SK-N-MC (cell line): ENCODE data around the gene USP13.

Source experiments
- DNase-seq: peaks from one replicate; pipeline ENCODE4 v3.0.0-alpha.2; 2011; ENCODE audit warnings: low read depth, low spot score
- H3K27ac ChIP-seq: fragments of 200-600 bp; sonication (generic); 2 replicates; pipeline ENCODE4 v1.5.1; 2016; ENCODE audit warnings: mixed run types
- H3K36me3 ChIP-seq: fragments of 200-600 bp; sonication (generic); 2 replicates; pipeline ENCODE4 v1.6.1; 2017; ENCODE audit warnings: antibody characterized with exemption, low read length, mixed read lengths; ENCODE audit not compliant: insufficient read depth
- H3K4me3 ChIP-seq: fragments of 200-600 bp; sonication (generic); 2 replicates; pipeline ENCODE4 v1.5.1; 2016
- H3K9ac ChIP-seq: fragments of 200-600 bp; sonication (generic); 2 replicates; pipeline ENCODE4 v1.8.0; 2017; ENCODE audit warnings: mixed run types, mixed read lengths; ENCODE audit not compliant: insufficient read length
- H3K9me3 ChIP-seq: fragments of 200-600 bp; sonication (generic); 2 replicates; pipeline ENCODE4 v1.6.1; 2017; ENCODE audit warnings: low read depth, mild to moderate bottlenecking, antibody characterized with exemption, low read length, moderate library complexity, mixed read lengths
- EZH2 ChIP-seq: fragments of 200-600 bp; sonication (generic); IDR thresholded peaks from one replicate; pipeline ENCODE4 v1.6.1; 2017; ENCODE audit warnings: antibody characterized with exemption
- FOXP2 ChIP-seq: optimal IDR thresholded peaks from 2 replicates; pipeline ENCODE3; 2011; ENCODE audit warnings: mild to moderate bottlenecking, moderate library complexity; ENCODE audit not compliant: insufficient read depth; ENCODE audit errors: extremely low read length, control extremely low read depth
- POLR2AphosphoS5 ChIP-seq: IDR thresholded peaks from 2 replicates; pipeline ENCODE4 v1.6.1; 2012; ENCODE audit warnings: mild to moderate bottlenecking, low read depth, low read length, borderline replicate concordance

Gene USP13

DNA sequence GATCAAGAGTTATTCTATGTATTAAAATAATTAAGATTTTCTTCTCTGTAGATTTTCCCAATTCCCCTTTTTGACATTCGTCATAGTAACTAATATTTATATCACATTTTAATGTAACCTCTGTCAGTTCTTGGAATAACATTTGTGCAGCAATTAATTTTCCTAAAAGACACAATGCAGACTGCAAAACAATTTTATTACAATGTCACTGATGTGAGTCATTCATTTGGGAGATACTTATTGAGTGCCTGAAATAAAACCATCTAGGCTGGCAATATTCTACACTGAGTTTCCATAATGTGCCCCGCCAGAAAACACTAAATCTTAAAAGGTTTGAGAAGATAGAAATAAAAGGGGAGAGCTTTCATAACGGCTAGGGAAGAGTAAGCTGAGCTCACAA is 6.7 kb upstream of the USP13 start:
- no peak overlapping the region for H3K9ac ChIP-seq

DNA sequence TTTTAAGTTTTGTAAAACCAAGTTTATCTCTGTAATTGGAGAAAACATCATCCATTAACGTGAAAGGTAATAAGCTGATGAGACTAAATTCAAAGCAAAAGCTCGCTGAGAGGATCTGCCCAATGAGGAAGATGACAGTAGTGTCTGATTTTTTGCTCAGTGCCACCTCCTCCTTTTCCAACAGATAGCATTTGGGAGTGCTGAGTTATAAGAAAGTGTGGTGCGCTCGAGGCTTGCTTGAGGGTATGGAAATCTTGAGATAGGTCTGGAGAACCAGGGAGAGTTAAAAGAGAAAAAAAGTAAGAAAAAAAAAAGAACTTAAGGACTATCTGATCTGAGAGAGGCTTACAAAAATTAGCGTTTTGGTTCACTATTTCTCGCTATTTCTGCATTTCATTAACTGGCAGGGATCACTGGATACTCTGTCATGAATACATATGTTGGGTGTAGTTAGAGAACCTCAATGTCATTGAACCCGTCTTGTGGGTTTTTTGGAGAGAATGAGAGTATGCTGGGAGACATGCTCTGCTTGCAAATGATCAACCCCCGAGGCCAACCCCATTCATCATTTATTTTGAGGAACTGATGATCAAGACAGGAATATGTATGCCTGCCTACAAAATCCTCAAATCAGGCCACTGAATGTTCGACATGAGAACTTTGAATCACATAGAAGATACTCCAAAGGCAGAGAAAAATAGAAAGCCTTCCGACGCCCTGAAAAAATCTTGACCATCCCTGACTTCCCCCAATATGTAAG is 973 bp upstream of the USP13 start:
- no peak for DNase-seq
- TF ChIP-seq EZH2 = no peak
- TF ChIP-seq POLR2AphosphoS5 = no peak
- TF ChIP-seq FOXP2 = no peak
- Histone ChIP-seq H3K27ac (peak overlapping the region; percentile 95), H3K4me3 (peak overlapping the region; percentile 99), H3K36me3 (peaks cover 9% of the 10 kb centered on the region), H3K9me3 (no peaks in the 10 kb centered on the region), H3K9ac (peak overlapping the region; percentile 89)

More for the DNA sequence above, 6.7 kb upstream of the USP13 start:
- Histone ChIP-seq H3K4me3 (no peak overlapping the region), H3K9me3 (no peaks in the 10 kb centered on the region), H3K36me3 (no peaks in the 10 kb centered on the region), H3K27ac (no peak overlapping the region)
- TF ChIP-seq EZH2 = no peak
- no peak for TF ChIP-seq POLR2AphosphoS5
- TF ChIP-seq FOXP2 = no peak
- DNase-seq = no peak

DNA sequence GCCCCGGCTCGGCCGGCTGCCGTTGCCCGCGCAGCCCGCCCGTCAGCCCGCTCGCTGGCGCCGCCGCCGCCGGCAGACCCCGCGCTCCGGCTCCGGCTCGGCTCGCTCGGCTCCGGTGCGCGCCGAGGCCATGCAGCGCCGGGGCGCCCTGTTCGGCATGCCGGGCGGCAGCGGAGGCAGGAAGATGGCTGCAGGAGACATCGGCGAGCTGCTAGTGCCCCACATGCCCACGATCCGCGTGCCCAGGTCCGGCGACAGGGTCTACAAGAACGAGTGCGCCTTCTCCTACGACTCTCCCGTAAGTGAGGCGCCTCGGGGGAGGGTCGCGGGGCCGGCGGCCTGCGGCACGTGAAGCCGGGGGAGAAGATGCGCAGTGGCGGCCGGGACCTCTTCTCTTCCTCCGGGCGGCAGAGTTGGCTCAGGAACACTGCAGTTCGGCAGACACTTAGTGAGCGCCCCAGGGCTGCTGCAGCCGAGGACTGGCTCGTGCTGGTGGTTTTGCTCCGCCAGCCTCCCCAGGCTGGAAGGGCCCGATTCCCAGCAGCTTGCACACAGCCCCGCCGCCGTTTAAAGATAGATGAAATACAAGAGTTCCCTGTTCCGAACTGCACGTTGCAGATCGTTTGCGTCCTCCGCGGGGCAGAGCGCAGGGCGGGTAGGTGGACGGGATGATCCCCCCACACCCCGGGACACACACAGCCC is 407 bp downstream of the USP13 start:
- Histone ChIP-seq H3K27ac (peak overlapping the region; percentile 95), H3K9me3 (no peaks in the 10 kb centered on the region), H3K9ac (peak overlapping the region; percentile 89), H3K4me3 (peak overlapping the region; percentile 99), H3K36me3 (peaks cover 9% of the 10 kb centered on the region)
- DNase-seq = no peak
- TF ChIP-seq FOXP2 (no peak), POLR2AphosphoS5 (peak; percentile 70)

DNA sequence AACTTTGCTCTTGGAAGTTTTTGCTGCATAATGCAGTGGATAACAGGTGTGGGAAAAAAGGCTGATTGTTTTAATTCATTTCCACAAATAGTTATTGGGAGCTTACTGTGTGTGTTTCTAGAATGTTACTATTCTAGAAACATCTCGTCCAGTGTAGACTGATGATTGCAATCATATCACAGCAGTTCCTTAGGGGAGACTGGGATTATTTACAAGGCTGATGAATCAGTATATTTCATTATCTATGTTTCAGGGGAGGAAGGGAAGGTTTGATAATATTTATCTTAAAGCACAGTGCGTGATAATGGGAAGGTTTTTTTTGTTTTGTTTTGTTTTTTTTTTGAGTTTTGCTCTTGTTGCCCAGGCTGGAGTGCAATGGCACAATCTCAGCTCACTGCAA is 2.4 kb downstream of the USP13 start:
- Histone ChIP-seq H3K9ac (no peak overlapping the region), H3K27ac (no peak overlapping the region), H3K4me3 (peak overlapping the region; percentile 99), H3K9me3 (no peaks in the 10 kb centered on the region), H3K36me3 (peaks cover 9% of the 10 kb centered on the region)
- TF ChIP-seq EZH2 = no peak
- TF ChIP-seq FOXP2 = no peak
- no peak for TF ChIP-seq POLR2AphosphoS5
- no peak for DNase-seq

DNA sequence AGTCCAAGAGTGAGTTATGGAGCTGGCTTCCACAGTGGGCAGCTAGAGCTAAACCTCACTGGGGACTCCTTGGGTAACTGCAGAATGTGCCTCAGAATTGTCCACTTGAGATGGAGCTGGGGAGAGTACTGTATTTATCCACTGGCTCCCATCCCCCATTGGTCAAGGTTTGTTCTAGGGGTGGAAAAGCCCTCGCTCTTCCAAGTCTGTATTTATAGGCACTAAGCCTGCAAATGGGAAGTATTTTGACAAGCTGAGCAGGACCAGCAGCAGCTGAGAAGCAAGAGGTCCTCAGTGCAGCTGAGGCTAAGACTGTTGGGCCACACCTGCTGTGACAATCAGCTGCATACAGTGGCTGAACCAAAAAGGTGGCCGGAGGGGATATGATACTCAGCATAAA is 5.8 kb downstream of the USP13 start:
- no peak for DNase-seq
- no peak overlapping the region for H3K4me3 ChIP-seq
- H3K9ac ChIP-seq = no peak overlapping the region
- no peaks in the 10 kb centered on the region for H3K9me3 ChIP-seq
- H3K36me3 ChIP-seq = peaks cover 9% of the 10 kb centered on the region
- H3K27ac ChIP-seq = no peak overlapping the region
- TF ChIP-seq FOXP2 = no peak
- no peak for TF ChIP-seq POLR2AphosphoS5
- no peak for TF ChIP-seq EZH2

DNA sequence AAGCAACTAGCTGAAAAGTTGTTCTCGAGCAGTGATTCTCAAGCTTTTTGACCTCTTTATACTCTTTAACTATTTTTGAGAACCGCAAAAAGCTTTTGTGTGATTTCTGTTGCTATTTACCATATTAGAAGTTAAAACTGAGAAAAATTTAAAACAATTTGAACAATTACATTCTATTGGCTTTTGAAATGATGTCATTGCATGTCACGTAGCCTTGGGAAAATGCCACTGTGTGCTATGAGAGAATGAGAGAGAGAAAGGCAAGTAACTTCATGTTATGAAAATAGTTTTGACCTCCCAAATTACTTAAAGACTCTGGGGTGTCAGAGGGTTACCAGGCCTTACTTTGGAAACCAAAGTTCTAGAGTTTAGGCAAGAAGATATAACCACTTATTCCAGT is 8.0 kb downstream of the USP13 start:
- H3K9me3 ChIP-seq = no peaks in the 10 kb centered on the region
- no peak for TF ChIP-seq FOXP2
- TF ChIP-seq EZH2 = no peak
- no peak for TF ChIP-seq POLR2AphosphoS5
- DNase-seq = no peak
- H3K4me3 ChIP-seq = no peak overlapping the region
- peaks cover 6% of the 10 kb centered on the region for H3K36me3 ChIP-seq
- no peak overlapping the region for H3K27ac ChIP-seq
- H3K9ac ChIP-seq = peak overlapping the region; percentile 34

DNA sequence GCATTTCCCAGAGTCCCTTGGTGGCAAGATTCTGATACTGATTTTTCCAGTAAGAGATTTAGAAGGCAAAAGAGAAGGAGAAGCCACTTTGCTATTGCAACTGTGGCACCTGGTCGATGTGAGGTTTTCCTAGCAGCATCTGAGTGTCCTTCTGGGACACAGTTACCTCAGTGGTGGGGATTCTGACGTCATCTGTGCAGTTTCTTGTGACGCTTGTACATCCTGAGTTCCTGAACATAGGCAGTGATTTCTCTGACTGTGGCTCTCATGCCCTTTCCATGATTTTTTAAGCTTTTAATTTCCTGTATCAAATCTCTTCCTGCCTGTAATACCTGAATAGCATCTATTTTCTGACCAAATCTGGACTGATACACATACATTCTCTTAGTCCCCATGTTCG is 8.9 kb downstream of the USP13 start:
- H3K27ac ChIP-seq = no peak overlapping the region
- H3K36me3 ChIP-seq = no peaks in the 10 kb centered on the region; the same call in 1 of the 2 replicates

DNA sequence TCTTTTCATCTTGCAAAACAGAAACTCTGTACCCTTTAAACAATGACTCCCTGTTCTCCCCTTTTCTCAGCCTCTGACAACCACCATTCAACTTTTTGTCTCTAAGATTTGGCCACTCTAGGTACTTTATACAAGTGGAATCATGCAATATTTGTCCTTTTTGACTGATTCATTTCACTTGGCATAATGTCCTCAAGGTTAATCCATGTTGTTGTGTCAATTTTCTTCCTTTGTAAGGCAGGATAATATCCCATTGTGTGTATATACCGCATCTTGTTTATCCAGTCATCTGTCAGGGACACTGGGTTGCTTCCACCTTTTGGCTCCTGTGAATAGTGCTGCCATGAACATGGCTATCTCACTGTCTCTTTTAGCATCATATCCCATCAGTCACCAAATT is 10.3 kb downstream of the USP13 start:
- H3K9ac ChIP-seq = no peak overlapping the region
- DNase-seq = no peak
- H3K36me3 ChIP-seq = no peaks in the 10 kb centered on the region
- H3K27ac ChIP-seq = no peak overlapping the region
- no peaks in the 10 kb centered on the region for H3K9me3 ChIP-seq
- TF ChIP-seq POLR2AphosphoS5 = no peak
- no peak for TF ChIP-seq EZH2
- no peak for TF ChIP-seq FOXP2
- H3K4me3 ChIP-seq = no peak overlapping the region

More for the DNA sequence above, 8.9 kb downstream of the USP13 start:
- no peak for TF ChIP-seq EZH2
- no peak for TF ChIP-seq POLR2AphosphoS5
- TF ChIP-seq FOXP2 = no peak
- H3K9ac ChIP-seq = no peak overlapping the region
- no peak for DNase-seq
- no peak overlapping the region for H3K4me3 ChIP-seq
- no peaks in the 10 kb centered on the region for H3K9me3 ChIP-seq
